Measurements from ENCODE around the gene TINAG.

TINAG gene

GRCh38 chr6:54284161-54284860 is 23.9 kb upstream of the TINAG start (continued):
- no peak for TF ChIP-seq GLI4 (tag by site-specific recombination; IDR thresholded peaks at IDR 0.05)
- TF ChIP-seq ZNF433 (tag by site-specific recombination; IDR thresholded peaks at IDR 0.05; ENCODE audit: low read depth) = no peak
- TF ChIP-seq FEZF1 (tag by site-specific recombination; IDR thresholded peaks at IDR 0.05) = no peak
- TF ChIP-seq ZNF404 (tag by site-specific recombination; IDR thresholded peaks at IDR 0.05) = no peak
- no peak for TF ChIP-seq ZNF366 (tag by site-specific recombination; conservative IDR thresholded peaks at IDR 0.05)
- TF ChIP-seq ZNF292 (tag by site-specific recombination; IDR thresholded peaks at IDR 0.05; ENCODE audit: borderline replicate concordance, low read depth) = no peak
- no peak for TF ChIP-seq ZBTB1 (tag by site-specific recombination; IDR thresholded peaks at IDR 0.05)

GRCh38 chr6:54285595-54285994 is 22.6 kb upstream of the TINAG start:
- Histone ChIP-seq H3K36me3 (ENCODE audit: control insufficient read depth in 2 of 2, insufficient read depth in 1 of 2, low read length in 2 of 2) (no peaks in the 10 kb centered on the region), H3K9me3 (ENCODE audit: control insufficient read depth, insufficient read depth, low read depth, low read length) (no peaks in the 10 kb centered on the region), H3K4me3 (ENCODE audit: low read depth, low read length) (no peak overlapping the region), H3K4me1 (ENCODE audit: control insufficient read depth, insufficient read depth, low read length) (no peaks in the 10 kb centered on the region), H3K27ac (ENCODE audit: extremely low read depth, low read depth, low read length) (no peak overlapping the region)
- TF ChIP-seq PRDM6 (tag by site-specific recombination; IDR thresholded peaks at IDR 0.05) (no peak), FEZF1 (tag by site-specific recombination; IDR thresholded peaks at IDR 0.05) (no peak), ZNF596 (tag by site-specific recombination; IDR thresholded peaks at IDR 0.05) (no peak), ZNF157 (tag by site-specific recombination; IDR thresholded peaks at IDR 0.05) (no peak), ZFP37 (tag by site-specific recombination; IDR thresholded peaks at IDR 0.05) (no peak), TCF7L2 (IDR thresholded peaks at IDR 0.05; ENCODE audit: borderline replicate concordance, low read depth, low read length) (no peak), ZNF473 (tag by site-specific recombination; IDR thresholded peaks at IDR 0.05) (no peak), IKZF3 (tag by site-specific recombination; IDR thresholded peaks at IDR 0.05) (no peak)
- ChIA-PET CTCF (interaction anchor here (0.5 to 2.2 kb wide), 3 partner anchors 14 to 887 kb away, joined by 3 to 9 read pairs (median 4); no protein-coding TSS in a partner anchor), POLR2A (no interaction called here)

GRCh38 chr6:54286141-54286540 is 22.1 kb upstream of the TINAG start:
- Histone ChIP-seq H3K27ac (ENCODE audit: extremely low read depth, low read depth, low read length) (no peak overlapping the region), H3K4me1 (ENCODE audit: control insufficient read depth, insufficient read depth, low read length) (no peaks in the 10 kb centered on the region), H3K4me3 (ENCODE audit: low read depth, low read length) (no peak overlapping the region), H3K36me3 (ENCODE audit: control insufficient read depth in 2 of 2, insufficient read depth in 1 of 2, low read length in 2 of 2) (no peaks in the 10 kb centered on the region), H3K9me3 (ENCODE audit: control insufficient read depth, insufficient read depth, low read depth, low read length) (no peaks in the 10 kb centered on the region)
- TF ChIP-seq PRDM2 (tag by site-specific recombination; IDR thresholded peaks at IDR 0.05; ENCODE audit: borderline replicate concordance) (no peak), FEZF1 (tag by site-specific recombination; IDR thresholded peaks at IDR 0.05) (no peak), ZNF184 (tag by site-specific recombination; IDR thresholded peaks at IDR 0.05) (no peak), ZNF146 (tag by site-specific recombination; IDR thresholded peaks at IDR 0.05) (no peak), ZFP41 (tag by site-specific recombination; IDR thresholded peaks at IDR 0.05; ENCODE audit: borderline replicate concordance) (no peak), ZNF792 (tag by site-specific recombination; IDR thresholded peaks at IDR 0.05) (no peak), ZNF585B (tag by site-specific recombination; IDR thresholded peaks at IDR 0.05) (no peak), ZNF747 (tag by site-specific recombination; IDR thresholded peaks at IDR 0.05) (no peak), ZNF140 (tag by site-specific recombination; IDR thresholded peaks at IDR 0.05) (no peak)
- ChIA-PET POLR2A (no interaction called here), CTCF (interaction anchor here (0.5 to 2.4 kb wide), 5 partner anchors 14 to 886 kb away, joined by 3 to 9 read pairs (median 4); no protein-coding TSS in a partner anchor)

Measured in HEK293 (cell line).